AG04449 (cell line): ENCODE results near the gene ORM1.
"Not testable (repeated sequence)": the region's sequence is repeated elsewhere in the genome, so short reads cannot be mapped to it uniquely, and the experiment has no call there.

Source experiments
- CTCF ChIA-PET: fragments of 350-600 bp; formaldehyde crosslinking; extraction: SDS; loops from one replicate; lab custom pipeline; 2021; ENCODE audit warnings: antibody characterized with exemption; lab: Yijun Ruan, JAX
- POLR2A ChIA-PET: fragments of 400-600, 350-600 bp; formaldehyde crosslinking; extraction: SDS; loops from one replicate; lab custom pipeline; 2020; ENCODE audit warnings: antibody characterized with exemption, inconsistent platforms; lab: Yijun Ruan, JAX
- DNase-seq: peaks from one replicate; pipeline ENCODE4 v3.0.0-alpha.2; 2010; ENCODE audit warnings: low read depth, low spot score
- H3K4me3 ChIP-seq: 2 replicates; pipeline ENCODE4 v1.5.1; 2011; ENCODE audit warnings: low read depth, mild to moderate bottlenecking, control low read depth, low read length
- TF ChIP-seq, protein P1 (sequence below): IDR thresholded peaks from one replicate; pipeline ENCODE4 v1.5.1; 2011; ENCODE audit warnings: mild to moderate bottlenecking, moderate library complexity, low read length, control low read depth, inconsistent platforms; ENCODE audit not compliant: insufficient read depth; ENCODE audit errors: missing control alignments

ORM1 gene

DNA sequence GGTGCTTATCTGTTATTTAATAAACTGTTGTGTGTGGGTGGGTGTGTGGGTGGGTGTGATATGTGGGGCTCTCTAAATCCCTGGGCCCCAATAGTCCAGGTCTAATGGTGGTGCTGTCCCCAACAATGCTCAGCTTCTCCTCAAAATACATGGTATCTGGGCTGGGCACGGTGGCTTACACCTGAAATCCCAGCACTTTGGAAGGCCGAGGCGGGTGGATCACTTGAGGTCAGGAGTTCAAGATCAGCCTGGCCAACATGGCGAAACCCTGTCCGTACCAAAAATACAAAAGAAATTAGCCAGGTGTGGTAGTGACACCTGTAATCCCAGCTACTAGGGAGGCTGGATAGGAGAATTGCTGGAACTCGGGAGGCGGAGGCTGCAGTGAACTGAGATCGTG is 4.5 kb upstream of the ORM1 start:
- CTCF ChIA-PET = no interaction called here
- no peak overlapping the region for H3K4me3 ChIP-seq
- POLR2A ChIA-PET = no interaction called here
- DNase-seq = no peak
- TF ChIP-seq, protein P1, sequence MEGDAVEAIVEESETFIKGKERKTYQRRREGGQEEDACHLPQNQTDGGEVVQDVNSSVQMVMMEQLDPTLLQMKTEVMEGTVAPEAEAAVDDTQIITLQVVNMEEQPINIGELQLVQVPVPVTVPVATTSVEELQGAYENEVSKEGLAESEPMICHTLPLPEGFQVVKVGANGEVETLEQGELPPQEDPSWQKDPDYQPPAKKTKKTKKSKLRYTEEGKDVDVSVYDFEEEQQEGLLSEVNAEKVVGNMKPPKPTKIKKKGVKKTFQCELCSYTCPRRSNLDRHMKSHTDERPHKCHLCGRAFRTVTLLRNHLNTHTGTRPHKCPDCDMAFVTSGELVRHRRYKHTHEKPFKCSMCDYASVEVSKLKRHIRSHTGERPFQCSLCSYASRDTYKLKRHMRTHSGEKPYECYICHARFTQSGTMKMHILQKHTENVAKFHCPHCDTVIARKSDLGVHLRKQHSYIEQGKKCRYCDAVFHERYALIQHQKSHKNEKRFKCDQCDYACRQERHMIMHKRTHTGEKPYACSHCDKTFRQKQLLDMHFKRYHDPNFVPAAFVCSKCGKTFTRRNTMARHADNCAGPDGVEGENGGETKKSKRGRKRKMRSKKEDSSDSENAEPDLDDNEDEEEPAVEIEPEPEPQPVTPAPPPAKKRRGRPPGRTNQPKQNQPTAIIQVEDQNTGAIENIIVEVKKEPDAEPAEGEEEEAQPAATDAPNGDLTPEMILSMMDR = no peak

DNA sequence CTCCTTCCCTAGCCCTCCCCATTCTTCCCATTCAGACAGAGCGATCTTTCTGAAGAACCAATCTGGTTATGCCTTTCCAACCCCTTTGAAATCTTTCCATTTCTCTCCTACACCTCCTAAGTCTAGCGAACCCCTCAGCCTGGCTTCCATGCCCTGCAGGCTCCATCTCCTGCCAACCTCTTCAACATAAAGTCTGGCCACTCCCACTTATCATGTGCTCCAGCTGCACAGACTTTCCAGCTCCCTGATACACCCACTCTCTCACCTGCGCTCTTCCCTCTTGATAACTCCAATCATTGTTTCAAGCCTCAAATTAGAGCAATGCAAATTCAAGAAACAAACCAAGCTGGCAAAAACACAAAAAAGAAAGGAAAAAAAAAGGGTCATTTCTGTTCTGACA is 3.8 kb upstream of the ORM1 start:
- DNase-seq = no peak
- no peak overlapping the region for H3K4me3 ChIP-seq
- CTCF ChIA-PET = interaction anchor here (0.6 to 1.4 kb wide), 5 partner anchors 10 to 237 kb away, joined by 3 read pairs; no protein-coding TSS in a partner anchor
- POLR2A ChIA-PET = no interaction called here
- TF ChIP-seq, protein P1 = no peak

DNA sequence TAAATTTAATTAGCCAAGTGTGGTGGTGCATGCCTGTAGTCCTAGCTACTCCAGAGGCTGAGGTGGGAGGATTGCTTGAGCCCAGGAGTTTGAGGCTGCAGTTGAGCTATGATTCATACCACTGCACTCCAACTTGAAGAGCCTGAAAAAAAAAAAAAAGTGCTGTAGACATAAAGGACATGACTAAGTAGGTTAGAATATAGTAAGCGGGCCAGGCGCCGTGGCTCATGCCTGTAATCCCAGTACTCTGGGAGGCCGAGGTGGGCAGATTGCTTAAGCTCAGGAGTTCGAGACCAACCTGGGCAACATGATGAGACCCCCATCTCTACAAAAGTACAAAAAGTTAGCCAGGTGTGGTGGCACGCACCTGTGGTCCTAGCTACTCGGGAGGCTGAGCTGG is 2.2 kb upstream of the ORM1 start:
- POLR2A ChIA-PET = not testable (repeated sequence)
- DNase-seq = peak; percentile 33
- CTCF ChIA-PET = interaction anchor here (0.8 to 1.7 kb wide), 3 partner anchors 11 to 238 kb away, joined by 3 to 6 read pairs (median 3); no protein-coding TSS in a partner anchor

GRCh38 chr9:114321759-114322158 is 1.1 kb upstream of the ORM1 start:
- TF ChIP-seq, protein P1 = no peak
- no peak for DNase-seq
- H3K4me3 ChIP-seq = no peak overlapping the region
- ChIA-PET POLR2A (no interaction called here), CTCF (interaction anchor here (0.8 to 1.7 kb wide), 3 partner anchors 12 to 239 kb away, joined by 3 to 6 read pairs (median 3); no protein-coding TSS in a partner anchor)

More for the DNA sequence above, 2.2 kb upstream of the ORM1 start:
- H3K4me3 ChIP-seq = not testable (repeated sequence)

- POLR2A ChIA-PET, H3K4me3 ChIP-seq, DNase-seq: not testable (repeated sequence)
- CTCF ChIA-PET = interaction anchor here (1.5 to 1.7 kb wide), 2 partner anchors 31 to 240 kb away, joined by 3 to 6 read pairs; no protein-coding TSS in a partner anchor
Observed at GRCh38 chr9:114322160-114322818, 609 bp upstream of the ORM1 start.

DNA sequence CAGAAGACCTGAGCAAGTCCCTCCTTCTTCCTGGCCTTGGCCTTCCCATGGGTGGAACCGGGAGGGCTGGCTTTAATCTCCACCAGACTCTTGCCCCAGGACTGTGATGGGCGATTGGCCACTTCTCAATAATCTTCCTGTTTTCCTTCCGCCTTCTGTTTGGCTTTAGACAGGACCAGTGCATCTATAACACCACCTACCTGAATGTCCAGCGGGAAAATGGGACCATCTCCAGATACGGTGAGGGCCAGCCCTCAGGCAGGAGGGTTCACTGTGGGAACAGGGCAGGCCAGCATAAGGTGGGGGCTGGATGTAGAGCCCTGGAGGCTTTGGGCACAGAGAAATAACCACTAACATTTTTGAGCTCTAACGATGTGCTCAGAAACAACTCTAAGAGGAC is 951 bp downstream of the ORM1 start:
- POLR2A ChIA-PET, H3K4me3 ChIP-seq, DNase-seq, CTCF ChIA-PET: not testable (repeated sequence)

GRCh38 chr9:114324492-114324891 is 1.6 kb downstream of the ORM1 start:
- ChIA-PET POLR2A (no interaction called here), CTCF (interaction anchor here (2.0 kb wide), 1 partner anchor 15 kb away, joined by 7 read pairs; no protein-coding TSS in a partner anchor)
- no peak for DNase-seq
- no peak overlapping the region for H3K4me3 ChIP-seq
- TF ChIP-seq, protein P1 = no peak

- POLR2A ChIA-PET, H3K4me3 ChIP-seq, DNase-seq: not testable (repeated sequence)
- CTCF ChIA-PET = interaction anchor here (2.0 kb wide), 1 partner anchor 15 kb away, joined by 7 read pairs; no protein-coding TSS in a partner anchor
Observed at GRCh38 chr9:114324965-114325364, 2.1 kb downstream of the ORM1 start.

DNA sequence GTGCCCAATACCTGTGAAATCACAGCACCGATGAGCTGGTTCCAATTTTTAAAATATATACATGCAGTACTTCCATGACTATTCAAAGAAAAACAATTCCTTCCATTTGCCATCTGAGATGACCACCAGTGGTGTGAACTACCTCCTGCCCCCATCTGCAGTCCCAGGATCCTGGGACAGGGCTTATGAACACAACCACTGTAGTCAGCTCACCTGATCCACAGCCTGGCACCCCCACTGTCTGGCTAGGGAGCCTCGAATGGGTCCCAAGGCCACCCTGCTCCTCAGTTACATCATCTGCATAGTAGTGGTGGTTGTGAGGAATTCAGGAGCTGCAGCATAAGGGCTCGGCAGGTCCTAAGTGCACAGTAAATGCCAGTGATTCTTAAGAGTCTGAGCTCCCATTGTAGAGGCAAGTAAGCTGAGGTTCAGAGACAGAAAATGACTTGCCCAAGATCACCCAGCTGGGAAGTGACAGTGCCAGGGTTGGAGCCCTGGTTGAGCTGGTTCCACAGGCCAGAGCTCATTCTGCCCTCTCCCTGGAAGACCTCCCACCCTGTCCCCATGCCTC is 2.9 kb downstream of the ORM1 start:
- H3K4me3 ChIP-seq, POLR2A ChIA-PET, DNase-seq: not testable (repeated sequence)
- CTCF ChIA-PET = interaction anchor here (2.0 kb wide), 1 partner anchor 14 kb away, joined by 7 read pairs; no protein-coding TSS in a partner anchor
